ENCODE results near the gene CCL21. TPM values are rescaled to one million over a fixed set of nuclear protein-coding genes. Genes with fewer than 3 reads are reported as not detected.

The CCL21 gene
- total RNA-seq, 1 donor from 2014 or later: not detected

GRCh38 chr9:34665067-34665380 lies 44.9 kb downstream of the CCL21 start:
- H3K4me3 Mint-ChIP-seq (ENCODE audit: unreplicated experiment): peak overlapping the region; percentile 94
- H3K36me3 Mint-ChIP-seq (ENCODE audit: unreplicated experiment): peaks cover 7% of the 10 kb centered on the region
- TF ChIP-seq CTCF (IDR thresholded peaks at IDR 0.05; ENCODE audit: partially characterized antibody, unreplicated experiment): no peak
- no peak for DNase-seq
- H3K4me1 Mint-ChIP-seq (ENCODE audit: low read depth, unreplicated experiment): peaks cover 4% of the 10 kb centered on the region
- peaks cover 10% of the 10 kb centered on the region for H3K9me3 Mint-ChIP-seq (ENCODE audit: unreplicated experiment)
- peak overlapping the region; percentile 88 for H3K27ac Mint-ChIP-seq (ENCODE audit: unreplicated experiment)
- peaks cover 7% of the 10 kb centered on the region for H3K27me3 Mint-ChIP-seq (ENCODE audit: unreplicated experiment)

- H3K27me3 Mint-ChIP-seq (ENCODE audit: unreplicated experiment): peaks cover 7% of the 10 kb centered on the region
- peak; percentile 52 for TF ChIP-seq CTCF (IDR thresholded peaks at IDR 0.05; ENCODE audit: partially characterized antibody, unreplicated experiment)
- H3K9me3 Mint-ChIP-seq (ENCODE audit: unreplicated experiment): peaks cover 10% of the 10 kb centered on the region
- peak overlapping the region; percentile 94 for H3K4me3 Mint-ChIP-seq (ENCODE audit: unreplicated experiment)
- peaks cover 4% of the 10 kb centered on the region for H3K4me1 Mint-ChIP-seq (ENCODE audit: low read depth, unreplicated experiment)
- DNase-seq: peak; percentile 83
- peaks cover 5% of the 10 kb centered on the region for H3K36me3 Mint-ChIP-seq (ENCODE audit: unreplicated experiment)
- H3K27ac Mint-ChIP-seq (ENCODE audit: unreplicated experiment): peak overlapping the region; percentile 88
These were observed 45.5 kb downstream of the CCL21 start for GRCh38 chr9:34664281-34665066.

- no peak for TF ChIP-seq CTCF (IDR thresholded peaks at IDR 0.05; ENCODE audit: partially characterized antibody, unreplicated experiment)
- no peaks in the 10 kb centered on the region for H3K36me3 Mint-ChIP-seq (ENCODE audit: unreplicated experiment)
- DNase-seq: no peak
- no peak overlapping the region for H3K4me3 Mint-ChIP-seq (ENCODE audit: unreplicated experiment)
- H3K9me3 Mint-ChIP-seq (ENCODE audit: unreplicated experiment): peaks cover 8% of the 10 kb centered on the region
- H3K27me3 Mint-ChIP-seq (ENCODE audit: unreplicated experiment): peaks cover 7% of the 10 kb centered on the region
- H3K4me1 Mint-ChIP-seq (ENCODE audit: low read depth, unreplicated experiment): peaks cover 6% of the 10 kb centered on the region
- no peak overlapping the region for H3K27ac Mint-ChIP-seq (ENCODE audit: unreplicated experiment)
These were observed 46.7 kb downstream of the CCL21 start for GRCh38 chr9:34663303-34663605.

- H3K9me3 Mint-ChIP-seq (ENCODE audit: unreplicated experiment): peaks cover 8% of the 10 kb centered on the region
- peaks cover 7% of the 10 kb centered on the region for H3K27me3 Mint-ChIP-seq (ENCODE audit: unreplicated experiment)
- H3K27ac Mint-ChIP-seq (ENCODE audit: unreplicated experiment): no peak within 1 kb of the TSS
- H3K36me3 Mint-ChIP-seq (ENCODE audit: unreplicated experiment): no peaks in the 10 kb centered on the region
- H3K4me3 Mint-ChIP-seq (ENCODE audit: unreplicated experiment): no peak within 1 kb of the TSS
- TF ChIP-seq CTCF (IDR thresholded peaks at IDR 0.05; ENCODE audit: partially characterized antibody, unreplicated experiment): no peak
- no peak for DNase-seq
- peaks cover 10% of the 10 kb centered on the region for H3K4me1 Mint-ChIP-seq (ENCODE audit: low read depth, unreplicated experiment)
These were observed 47.2 kb downstream of the CCL21 start, which contains the start of gene CCL27 for GRCh38 chr9:34662526-34663302. CCL27 (minus strand) TSS chr9:34662657; CDS start chr9:34662633, 24 bp downstream.
